ENCODE data around the gene PHF20.
A peak's percentile ranks its signal among the peaks of the same experiment; 100 is the strongest.
"Not testable (repeated sequence)": the region's sequence is repeated elsewhere in the genome, so short reads cannot be mapped to it uniquely, and the experiment has no call there.

PHF20 gene

GRCh38 chr20:35899064-35899463 lies 127.2 kb downstream of the PHF20 start:
- H3K27me3 ChIP-seq (ENCODE audit: insufficient read depth, poor library complexity, severe bottlenecking), result no peaks in the 10 kb centered on the region
- no peak for DNase-seq (ENCODE audit: low spot score)
- ATAC-seq (ENCODE audit: low read depth), result no peak
- H3K4me3 ChIP-seq (ENCODE audit: severe bottlenecking), result no peak overlapping the region
- H3K36me3 ChIP-seq (ENCODE audit: low read depth), result peaks cover 48% of the 10 kb centered on the region
- H3K9me3 ChIP-seq (ENCODE audit: severe bottlenecking), result no peaks in the 10 kb centered on the region
- TF ChIP-seq, protein P1, sequence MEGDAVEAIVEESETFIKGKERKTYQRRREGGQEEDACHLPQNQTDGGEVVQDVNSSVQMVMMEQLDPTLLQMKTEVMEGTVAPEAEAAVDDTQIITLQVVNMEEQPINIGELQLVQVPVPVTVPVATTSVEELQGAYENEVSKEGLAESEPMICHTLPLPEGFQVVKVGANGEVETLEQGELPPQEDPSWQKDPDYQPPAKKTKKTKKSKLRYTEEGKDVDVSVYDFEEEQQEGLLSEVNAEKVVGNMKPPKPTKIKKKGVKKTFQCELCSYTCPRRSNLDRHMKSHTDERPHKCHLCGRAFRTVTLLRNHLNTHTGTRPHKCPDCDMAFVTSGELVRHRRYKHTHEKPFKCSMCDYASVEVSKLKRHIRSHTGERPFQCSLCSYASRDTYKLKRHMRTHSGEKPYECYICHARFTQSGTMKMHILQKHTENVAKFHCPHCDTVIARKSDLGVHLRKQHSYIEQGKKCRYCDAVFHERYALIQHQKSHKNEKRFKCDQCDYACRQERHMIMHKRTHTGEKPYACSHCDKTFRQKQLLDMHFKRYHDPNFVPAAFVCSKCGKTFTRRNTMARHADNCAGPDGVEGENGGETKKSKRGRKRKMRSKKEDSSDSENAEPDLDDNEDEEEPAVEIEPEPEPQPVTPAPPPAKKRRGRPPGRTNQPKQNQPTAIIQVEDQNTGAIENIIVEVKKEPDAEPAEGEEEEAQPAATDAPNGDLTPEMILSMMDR (IDR thresholded peaks at IDR 0.05; ENCODE audit: poor library complexity, severe bottlenecking), result no peak
- no peak overlapping the region for H3K27ac ChIP-seq (ENCODE audit: poor library complexity, severe bottlenecking)
- peaks cover 11% of the 10 kb centered on the region for H3K4me1 ChIP-seq (ENCODE audit: insufficient read depth, poor library complexity, severe bottlenecking)

DNA sequence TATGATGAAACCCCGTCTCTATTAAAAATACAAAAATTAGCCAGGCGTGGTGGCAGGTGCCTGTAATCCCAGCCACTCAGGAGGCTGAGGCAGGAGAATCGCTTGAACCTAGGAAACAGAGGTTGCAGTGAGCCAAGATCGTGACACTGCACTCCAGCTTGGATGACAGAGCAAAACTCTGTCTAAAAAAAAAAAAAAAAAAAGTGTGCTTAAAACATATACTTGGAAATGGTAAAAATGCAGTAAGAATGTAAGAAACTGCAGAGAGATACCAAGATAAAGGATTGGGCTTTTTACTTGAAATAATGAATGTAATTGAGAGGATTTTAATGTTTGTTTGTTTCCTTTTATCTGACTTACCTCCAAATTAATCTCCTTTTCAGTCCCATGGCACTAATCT lies 129.4 kb downstream of the PHF20 start:
- peak overlapping the region; percentile 44 for H3K27ac ChIP-seq (ENCODE audit: poor library complexity, severe bottlenecking)
- not testable (repeated sequence) for DNase-seq (ENCODE audit: low spot score); H3K27me3 ChIP-seq (ENCODE audit: insufficient read depth, poor library complexity, severe bottlenecking); H3K4me3 ChIP-seq (ENCODE audit: severe bottlenecking); H3K9me3 ChIP-seq (ENCODE audit: severe bottlenecking); ATAC-seq (ENCODE audit: low read depth)
- H3K4me1 ChIP-seq (ENCODE audit: insufficient read depth, poor library complexity, severe bottlenecking), result peaks cover 11% of the 10 kb centered on the region
- H3K36me3 ChIP-seq (ENCODE audit: low read depth), result peaks cover 42% of the 10 kb centered on the region

GRCh38 chr20:35901678-35902544 lies 130.1 kb downstream of the PHF20 start:
- TF ChIP-seq, protein P1 (IDR thresholded peaks at IDR 0.05; ENCODE audit: poor library complexity, severe bottlenecking), result no peak
- Histone ChIP-seq H3K4me3 (ENCODE audit: severe bottlenecking) (no peak overlapping the region), H3K27me3 (ENCODE audit: insufficient read depth, poor library complexity, severe bottlenecking) (no peaks in the 10 kb centered on the region), H3K27ac (ENCODE audit: poor library complexity, severe bottlenecking) (peak overlapping the region; percentile 44), H3K9me3 (ENCODE audit: severe bottlenecking) (no peaks in the 10 kb centered on the region), H3K36me3 (ENCODE audit: low read depth) (peaks cover 40% of the 10 kb centered on the region), H3K4me1 (ENCODE audit: insufficient read depth, poor library complexity, severe bottlenecking) (peaks cover 11% of the 10 kb centered on the region)
- no peak for DNase-seq (ENCODE audit: low spot score)
- ATAC-seq (ENCODE audit: low read depth), result peak; percentile 99

DNA sequence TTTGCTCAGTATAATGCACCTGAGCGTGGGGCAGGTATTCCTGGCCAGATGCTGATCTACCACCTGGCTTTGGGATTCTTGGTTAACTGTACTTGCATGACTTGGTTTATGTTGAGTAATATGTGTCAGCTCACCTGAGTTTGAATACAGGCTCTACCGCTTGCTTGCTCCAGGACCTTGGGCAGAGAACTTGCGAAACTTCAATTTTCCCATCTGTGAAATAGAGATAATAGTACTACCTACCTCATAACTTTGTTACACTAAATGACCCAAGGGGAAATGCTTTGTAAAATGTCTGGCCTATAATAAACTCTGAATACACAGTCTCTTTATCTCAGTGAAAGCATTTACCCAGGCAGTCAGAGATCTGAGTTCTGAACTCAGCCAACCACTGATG lies 130.7 kb downstream of the PHF20 start:
- DNase-seq (ENCODE audit: low spot score) (no peak), ATAC-seq (ENCODE audit: low read depth) (no peak; the same call in 1 of the 3 replicates)
- Histone ChIP-seq H3K9me3 (ENCODE audit: severe bottlenecking) (no peaks in the 10 kb centered on the region), H3K36me3 (ENCODE audit: low read depth) (peaks cover 46% of the 10 kb centered on the region), H3K27ac (ENCODE audit: poor library complexity, severe bottlenecking) (peak overlapping the region; percentile 44), H3K27me3 (ENCODE audit: insufficient read depth, poor library complexity, severe bottlenecking) (no peaks in the 10 kb centered on the region), H3K4me3 (ENCODE audit: severe bottlenecking) (no peak overlapping the region), H3K4me1 (ENCODE audit: insufficient read depth, poor library complexity, severe bottlenecking) (peaks cover 11% of the 10 kb centered on the region)
- TF ChIP-seq, protein P1 (IDR thresholded peaks at IDR 0.05; ENCODE audit: poor library complexity, severe bottlenecking), result no peak

DNA sequence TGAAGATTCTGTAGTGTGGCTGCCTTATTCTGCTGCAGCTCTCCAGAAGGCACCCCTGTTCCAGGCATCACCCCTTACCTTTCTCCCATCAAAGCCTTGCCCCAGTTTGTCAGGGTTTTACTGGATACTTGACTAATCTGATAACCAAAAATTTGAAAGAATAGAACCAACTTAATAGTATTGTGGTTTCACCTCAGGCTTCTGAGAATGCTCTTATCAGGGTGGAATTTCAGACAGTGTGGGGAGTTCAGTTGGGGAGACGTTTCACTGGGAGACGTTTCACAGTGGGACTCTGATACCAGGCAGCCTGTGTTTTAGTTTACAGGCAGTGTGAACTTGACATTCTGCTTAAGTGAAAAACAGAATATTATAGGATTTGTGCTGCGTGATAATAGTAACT lies 132.0 kb downstream of the PHF20 start:
- H3K36me3 ChIP-seq (ENCODE audit: low read depth), result peaks cover 44% of the 10 kb centered on the region
- H3K27me3 ChIP-seq (ENCODE audit: insufficient read depth, poor library complexity, severe bottlenecking), result no peaks in the 10 kb centered on the region

More for the DNA sequence above, 132.0 kb downstream of the PHF20 start:
- TF ChIP-seq, protein P1 (IDR thresholded peaks at IDR 0.05; ENCODE audit: poor library complexity, severe bottlenecking), result no peak
- H3K9me3 ChIP-seq (ENCODE audit: severe bottlenecking), result no peaks in the 10 kb centered on the region
- no peak overlapping the region for H3K4me3 ChIP-seq (ENCODE audit: severe bottlenecking)
- peaks cover 11% of the 10 kb centered on the region for H3K4me1 ChIP-seq (ENCODE audit: insufficient read depth, poor library complexity, severe bottlenecking)
- DNase-seq (ENCODE audit: low spot score) (no peak), ATAC-seq (ENCODE audit: low read depth) (no peak)
- H3K27ac ChIP-seq (ENCODE audit: poor library complexity, severe bottlenecking), result no peak overlapping the region
